Cardiac septum (tissue), 1 donor: ENCODE measurements around the gene LMO2. TPM values are rescaled to one million over a fixed set of nuclear protein-coding genes. Genes with fewer than 3 reads are reported as not detected.
A peak's percentile ranks its signal among the peaks of the same experiment; 100 is the strongest.
"Not testable (repeated sequence)": the region's sequence is repeated elsewhere in the genome, so short reads cannot be mapped to it uniquely, and the experiment has no call there.

Experiments used
- DNase-seq: peaks from one replicate; pipeline ENCODE4 v3.0.0-alpha.2; 2020; ENCODE audit warnings: low spot score
- intact Hi-C: fragments of 100-400 bp; cut with DNase I; formaldehyde crosslinking; loops from one replicate; pipeline ENCODE4 v1.14.0; 2022
- total RNA-seq: library from RNA; stranded (reverse); fragmentation: NEBNext Ultra II Directional; extraction: Animal tissue kit (Norgen Biotek cat#: 25700); gene quantifications from one replicate; pipeline ENCODE4 v1.2.1, GENCODE V29; 2021
- donor health status: DM: no; HTN: no; CAD: no.

The LMO2 gene
- total RNA-seq, 1 donor from 2014 or later, result 10.9 TPM

DNA sequence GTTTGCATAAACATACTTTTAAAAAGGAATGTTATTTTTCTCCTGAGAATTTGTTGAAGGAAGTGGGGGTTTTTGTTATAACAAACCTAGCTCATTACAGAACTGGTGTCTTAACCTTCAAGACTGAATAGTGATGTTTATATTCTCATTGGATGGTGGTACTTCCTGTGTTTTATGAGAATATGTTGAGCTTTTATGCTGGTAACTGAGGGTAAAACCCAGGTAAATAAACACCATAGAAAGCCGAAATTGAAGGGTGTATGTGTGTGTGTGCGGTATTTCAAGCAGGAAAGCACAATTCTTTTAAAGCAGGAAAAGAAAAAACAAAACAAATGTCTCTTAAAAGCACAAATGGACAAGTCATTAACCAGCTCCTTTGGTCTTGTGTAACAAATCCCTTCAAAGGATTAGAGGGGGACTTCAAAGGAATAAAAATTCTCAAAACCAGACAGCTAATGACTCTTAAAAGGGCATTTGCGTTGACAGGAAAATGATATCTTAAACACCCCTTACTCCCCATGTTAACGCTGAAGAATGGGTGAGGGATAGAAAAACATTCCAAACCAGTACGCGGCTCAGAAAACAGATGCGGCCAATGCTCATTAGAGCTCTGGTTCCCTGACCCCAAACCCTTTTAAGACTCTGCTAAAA lies 23.8 kb downstream of the LMO2 start:
- intact Hi-C loops, result loop anchor here (2.0 kb wide), 1 partner anchor 75 kb away; no protein-coding TSS in a partner anchor
- DNase-seq, result no peak

DNA sequence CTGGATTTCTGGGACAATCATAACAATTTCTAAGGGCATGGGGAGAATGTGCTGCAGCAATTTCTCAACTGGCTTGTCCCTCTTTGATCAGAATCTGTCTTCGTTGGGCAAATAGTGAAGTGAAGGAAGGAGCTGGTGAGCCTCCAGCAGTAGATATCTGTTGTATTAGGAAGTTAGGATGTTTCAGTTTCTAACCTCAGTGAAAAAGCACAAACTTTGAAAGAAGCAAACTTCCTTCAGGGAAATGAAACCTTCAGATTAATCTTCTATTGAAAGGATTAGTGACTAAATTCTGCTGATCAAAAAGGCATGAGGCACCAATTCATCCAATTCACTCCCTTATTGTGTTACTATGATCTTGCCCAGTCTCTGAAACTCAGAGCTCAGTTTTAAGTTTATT lies 24.3 kb downstream of the LMO2 start:
- DNase-seq, result no peak
- intact Hi-C loops, result no loop called here

DNA sequence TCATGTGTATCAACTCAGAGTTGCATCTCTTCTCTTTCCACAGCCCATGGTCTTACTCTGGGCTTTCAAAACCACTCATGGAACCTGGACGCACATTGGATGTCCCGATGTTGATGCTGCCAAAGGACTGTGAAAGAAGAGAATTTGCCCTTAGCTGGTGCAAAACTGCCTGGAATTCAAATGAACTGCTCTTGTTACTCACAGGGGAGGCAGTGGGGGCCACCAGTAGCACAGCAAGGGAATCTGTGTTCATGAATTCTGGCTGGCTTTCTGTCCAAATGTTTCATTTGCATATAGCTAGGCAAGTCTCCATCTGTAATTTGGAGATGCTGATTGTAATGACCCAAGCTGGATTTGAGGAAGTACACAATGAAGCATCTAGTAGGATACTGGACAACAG lies 24.9 kb downstream of the LMO2 start:
- DNase-seq, result no peak
- intact Hi-C loops, result no loop called here

DNA sequence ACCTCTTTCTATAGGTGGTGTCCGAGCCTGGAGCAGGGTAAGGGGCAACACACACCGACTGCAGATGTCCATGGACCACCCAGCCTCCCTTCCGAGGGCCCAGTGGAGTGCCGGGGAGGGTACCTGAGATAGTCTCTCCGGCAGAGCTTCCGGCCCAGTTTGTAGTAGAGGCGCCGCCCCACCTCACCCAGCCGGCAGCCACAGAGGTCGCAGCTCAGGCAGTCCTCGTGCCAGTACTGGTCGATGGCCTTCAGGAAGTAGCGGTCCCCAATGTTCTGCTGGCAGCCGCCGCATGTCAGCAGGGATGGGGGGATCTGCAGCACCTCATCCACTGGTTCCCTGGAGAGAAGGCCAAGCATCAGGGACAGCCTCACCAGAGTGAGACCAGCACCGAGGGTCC lies 27.4 kb downstream of the LMO2 start:
- intact Hi-C loops, result no loop called here
- no peak for DNase-seq

DNA sequence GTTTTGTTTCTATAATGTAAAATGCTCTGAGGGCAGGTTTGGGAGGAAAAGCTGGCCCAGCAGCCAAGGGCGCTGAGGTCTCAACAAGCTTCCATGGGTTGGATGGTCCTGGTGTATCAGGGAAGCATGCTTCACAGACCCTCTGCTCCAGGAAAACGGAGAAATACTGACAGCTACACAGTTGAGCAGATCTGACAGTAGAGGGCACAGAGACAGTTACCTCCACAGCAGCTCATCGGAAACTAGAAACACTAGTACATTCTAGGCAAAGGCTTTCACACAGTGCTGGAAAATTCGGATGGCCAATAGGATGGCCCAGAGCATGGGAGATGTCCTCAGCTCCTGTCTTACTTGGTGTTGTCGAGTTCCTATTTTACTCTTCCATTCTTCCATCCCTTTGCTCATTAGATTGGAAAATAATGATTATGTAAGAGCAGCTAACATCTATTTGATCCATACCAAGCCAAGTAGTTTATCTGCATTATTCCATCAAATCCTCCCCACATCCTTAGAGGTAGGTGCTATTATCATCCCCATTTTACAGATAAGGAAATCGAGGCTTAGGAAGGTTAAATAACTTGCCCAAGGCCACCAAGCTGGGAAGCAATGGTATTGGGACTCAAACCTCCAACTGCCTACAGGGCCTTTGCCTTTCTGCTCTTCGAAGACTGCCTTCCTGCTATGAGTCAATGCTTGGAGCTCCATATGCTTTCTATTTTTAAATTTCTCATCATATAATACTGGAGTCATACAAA lies 28.3 kb downstream of the LMO2 start:
- no peak for DNase-seq
- intact Hi-C loops, result no loop called here

DNA sequence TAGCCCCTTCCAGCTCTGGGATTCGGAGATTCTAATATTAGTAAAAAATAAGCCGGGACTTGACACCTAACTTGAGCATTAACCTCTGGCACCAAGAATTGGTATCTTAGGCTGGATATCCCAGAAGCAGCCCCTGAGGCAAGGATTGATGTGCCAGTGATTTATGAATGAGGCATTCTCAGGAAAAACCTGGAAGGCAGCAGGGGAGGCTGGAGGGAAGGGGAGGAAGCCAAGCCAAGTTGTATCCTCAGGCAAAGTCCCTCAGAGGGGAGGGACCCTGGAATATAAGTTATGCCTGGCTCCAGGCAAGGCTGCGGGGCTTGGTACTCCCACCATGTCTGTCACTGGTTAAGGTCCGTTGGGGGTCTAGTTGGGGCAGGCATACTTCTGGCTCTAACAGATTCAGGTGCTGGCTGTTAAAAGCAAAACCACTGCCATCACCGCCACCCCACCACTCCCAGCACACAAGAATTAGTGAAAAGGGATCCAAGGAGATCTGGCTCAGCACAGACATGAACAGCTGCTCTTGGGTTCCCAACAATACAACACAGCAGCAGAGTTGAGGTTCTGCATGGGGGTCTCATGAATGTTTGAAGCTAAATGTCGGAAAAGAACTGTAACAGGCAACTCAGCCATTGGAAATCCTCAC lies 29.8 kb downstream of the LMO2 start:
- intact Hi-C loops, result no loop called here
- no peak for DNase-seq

DNA sequence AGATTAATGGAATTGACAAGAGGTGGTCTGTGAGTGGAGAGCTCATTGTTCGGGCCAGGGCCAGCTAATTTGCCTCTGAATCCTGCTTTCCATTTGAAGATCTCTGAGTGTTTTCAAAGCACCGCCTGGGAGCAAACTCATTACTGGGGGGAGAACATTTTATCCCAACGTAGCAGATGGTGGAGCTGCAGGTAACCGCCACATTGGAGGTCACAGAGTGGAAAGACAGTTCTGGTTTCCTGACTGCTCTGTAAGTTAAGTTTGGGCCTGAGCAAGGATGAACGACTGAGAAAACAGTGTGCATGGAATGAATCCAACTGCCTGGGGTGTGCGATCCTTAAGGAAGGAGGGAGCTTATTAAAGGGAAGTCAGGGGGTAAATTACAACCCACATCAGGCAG lies 30.5 kb downstream of the LMO2 start:
- intact Hi-C loops, result no loop called here

DNA sequence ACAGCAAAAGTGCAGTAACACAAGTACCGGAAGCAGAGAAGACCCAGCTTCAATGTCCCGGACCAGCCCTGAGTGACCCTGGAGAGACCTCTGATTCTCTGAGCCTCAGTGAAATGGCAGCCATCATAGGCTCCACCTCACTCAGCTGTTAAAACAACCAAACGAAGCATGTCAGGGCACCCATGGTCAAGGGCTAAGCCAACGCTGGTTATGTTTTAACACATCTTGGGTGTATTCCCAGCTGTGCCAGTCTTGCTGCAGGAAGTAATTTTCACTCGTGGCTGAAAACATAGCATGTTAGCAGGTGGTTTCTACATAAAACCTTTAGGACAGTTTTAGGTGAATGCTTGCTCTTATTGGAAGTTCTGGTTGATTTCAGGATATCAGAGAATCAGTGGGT lies 30.9 kb downstream of the LMO2 start:
- intact Hi-C loops, result no loop called here
- DNase-seq, result no peak

More for the DNA sequence above, 30.5 kb downstream of the LMO2 start:
- no peak for DNase-seq

DNA sequence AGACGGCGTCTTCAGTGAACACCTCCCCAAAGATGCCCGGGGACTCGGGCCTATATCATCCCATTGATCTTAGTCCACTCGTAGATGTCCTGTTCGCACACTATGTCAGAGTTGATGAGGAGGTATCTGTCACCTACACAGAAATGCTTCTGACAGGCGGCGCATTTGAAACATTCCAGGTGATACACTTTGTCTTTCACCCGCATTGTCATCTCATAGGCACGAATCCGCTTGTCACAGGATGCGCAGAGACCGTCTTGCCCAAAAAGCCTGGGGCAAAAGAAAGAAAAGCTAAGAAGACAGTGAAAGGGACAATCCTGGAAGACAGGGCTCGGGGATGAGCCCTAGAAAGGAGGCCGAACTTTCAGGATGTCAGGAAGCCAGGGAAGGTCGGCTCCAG lies 32.6 kb downstream of the LMO2 start:
- no peak for DNase-seq
- intact Hi-C loops, result loop anchor here (5.0 kb wide), 1 partner anchor 128 kb away; no protein-coding TSS in a partner anchor

DNA sequence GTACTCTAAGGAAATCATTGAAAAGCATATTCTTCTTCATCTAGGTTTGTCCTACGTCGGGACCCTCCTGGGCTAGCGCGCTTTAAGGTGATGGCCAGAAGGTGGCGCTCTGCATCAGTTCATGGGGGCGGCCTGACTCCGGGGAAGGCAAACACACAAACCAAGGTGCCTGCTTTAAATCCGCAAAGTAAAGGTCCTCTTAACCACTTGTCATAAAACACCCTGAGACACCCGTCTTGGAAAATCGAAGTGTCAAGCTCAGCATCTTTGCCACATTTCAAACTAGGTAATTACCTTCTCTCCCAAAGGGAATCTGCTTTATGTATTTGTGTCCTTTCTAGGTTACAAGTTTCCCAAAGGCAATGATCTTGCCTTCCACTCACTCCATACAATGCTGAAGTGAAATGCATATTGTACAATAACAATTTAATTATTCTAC lies 33.9 kb downstream of the LMO2 start:
- DNase-seq, result peak; percentile 92
- intact Hi-C loops, result loop anchor here (1.0 to 5.0 kb wide), 2 partner anchors 113 to 129 kb away; no protein-coding TSS in a partner anchor

DNA sequence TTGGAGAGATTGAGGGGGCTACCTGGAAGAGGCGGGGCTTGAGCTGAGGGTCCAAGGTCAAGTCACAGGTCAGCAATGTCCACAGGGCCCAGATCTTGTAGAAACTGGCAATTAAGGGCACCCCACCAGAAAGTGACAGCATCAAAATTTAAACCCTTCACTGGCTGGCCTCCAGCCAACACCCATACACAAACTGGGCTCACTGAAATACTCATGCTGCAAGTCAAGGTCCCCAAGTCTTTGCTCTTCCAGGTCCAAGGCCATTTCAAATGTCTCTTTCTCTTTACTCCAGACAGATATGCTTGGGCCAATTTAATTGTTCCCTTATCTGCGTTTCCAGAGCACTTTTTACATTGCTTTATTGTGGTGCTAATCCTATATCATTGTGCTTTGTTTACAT lies 36.4 kb downstream of the LMO2 start:
- no peak for DNase-seq
- intact Hi-C loops, result loop anchor here (5.0 kb wide), 1 partner anchor 132 kb away; no protein-coding TSS in a partner anchor

DNA sequence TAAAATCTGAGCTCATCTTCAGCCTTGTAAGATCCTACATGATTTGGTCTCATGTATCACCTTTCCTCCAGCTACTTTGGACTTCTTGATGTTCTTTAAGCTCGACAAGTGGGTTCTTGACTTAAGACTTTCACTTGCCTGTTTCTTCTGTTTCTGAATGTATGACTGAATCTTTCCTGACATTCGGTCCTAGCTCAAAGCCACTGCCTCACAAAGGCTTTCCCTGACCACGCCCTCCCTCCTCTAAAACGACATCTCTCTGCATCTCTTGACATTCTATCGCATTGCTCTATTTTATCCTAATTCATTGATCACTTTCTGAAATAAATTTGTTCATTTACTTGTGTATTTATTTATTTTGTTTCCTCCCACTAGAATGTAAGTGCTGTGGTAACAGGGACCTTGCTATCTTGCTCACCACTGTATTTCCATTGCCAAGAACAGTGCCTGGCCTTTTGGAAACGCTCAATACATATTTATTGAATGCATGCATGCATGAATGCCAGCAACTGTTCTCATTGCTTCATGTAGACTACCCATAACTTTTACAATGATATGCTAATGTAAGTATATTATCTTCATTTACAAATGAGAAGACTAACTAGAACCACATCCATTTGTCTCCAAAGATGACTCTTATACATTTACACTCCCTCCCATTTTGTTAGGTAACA lies 43.0 kb downstream of the LMO2 start:
- DNase-seq, result no peak

DNA sequence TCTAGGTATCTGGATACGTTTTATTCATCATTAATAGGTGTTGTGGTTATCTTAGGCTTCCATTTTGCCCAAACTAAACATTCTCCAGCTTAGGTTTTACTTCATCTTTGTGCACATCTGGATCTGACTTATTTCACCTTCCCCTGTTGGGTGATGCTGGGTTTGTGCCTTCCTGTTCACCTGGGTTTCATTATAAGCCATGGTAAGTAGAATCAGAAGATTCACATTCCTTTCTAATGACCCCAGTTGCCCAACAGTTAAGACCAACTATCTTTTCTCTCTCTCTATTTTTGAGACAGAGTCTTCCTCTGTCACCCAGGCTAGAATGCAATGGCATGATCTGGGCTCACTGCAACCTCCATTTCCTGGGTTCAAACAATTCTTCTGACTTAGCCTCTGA lies 44.6 kb downstream of the LMO2 start:
- DNase-seq, result no peak
- intact Hi-C loops, result no loop called here

More for the DNA sequence above, 43.0 kb downstream of the LMO2 start:
- intact Hi-C loops, result no loop called here

DNA sequence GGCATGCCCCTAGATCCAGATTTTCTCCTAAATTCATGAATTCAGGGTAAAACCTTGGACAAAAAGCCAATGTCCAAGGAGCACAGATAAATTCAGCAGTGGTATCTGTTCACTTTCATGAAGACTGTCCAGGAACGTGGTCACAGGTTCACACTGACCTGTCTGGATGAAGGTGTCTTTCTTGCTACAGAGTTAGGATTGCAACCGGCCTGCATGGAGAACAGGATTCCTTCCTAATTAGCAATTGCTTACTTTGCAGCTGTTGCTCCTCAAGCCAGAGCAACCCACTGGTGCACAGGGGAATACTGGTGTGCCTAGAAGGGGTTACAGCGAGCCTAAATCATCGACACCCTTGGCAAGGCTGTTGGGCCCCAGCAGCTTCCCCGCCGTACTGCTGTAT lies 47.6 kb downstream of the LMO2 start:
- no peak for DNase-seq
- intact Hi-C loops, result no loop called here

DNA sequence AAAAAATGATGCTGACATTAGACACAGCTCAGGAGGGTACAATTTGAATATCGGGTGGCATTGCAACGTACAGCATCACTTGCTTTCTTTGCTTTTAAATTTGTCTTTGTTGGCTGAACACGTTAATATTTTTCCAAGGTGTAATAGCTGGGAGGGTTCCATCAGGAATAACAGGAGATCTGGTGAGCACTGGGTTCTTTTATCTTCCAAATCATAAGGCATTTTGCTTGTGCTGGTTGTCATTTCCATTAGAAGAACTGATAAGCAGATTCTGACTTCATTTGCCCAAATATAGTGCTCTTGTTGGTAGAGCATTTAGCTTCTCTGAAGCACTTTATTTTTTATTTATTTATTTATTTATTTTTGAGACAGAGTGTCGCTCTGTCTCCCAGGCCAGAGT lies 48.9 kb downstream of the LMO2 start:
- no peak for DNase-seq
- intact Hi-C loops, result no loop called here

DNA sequence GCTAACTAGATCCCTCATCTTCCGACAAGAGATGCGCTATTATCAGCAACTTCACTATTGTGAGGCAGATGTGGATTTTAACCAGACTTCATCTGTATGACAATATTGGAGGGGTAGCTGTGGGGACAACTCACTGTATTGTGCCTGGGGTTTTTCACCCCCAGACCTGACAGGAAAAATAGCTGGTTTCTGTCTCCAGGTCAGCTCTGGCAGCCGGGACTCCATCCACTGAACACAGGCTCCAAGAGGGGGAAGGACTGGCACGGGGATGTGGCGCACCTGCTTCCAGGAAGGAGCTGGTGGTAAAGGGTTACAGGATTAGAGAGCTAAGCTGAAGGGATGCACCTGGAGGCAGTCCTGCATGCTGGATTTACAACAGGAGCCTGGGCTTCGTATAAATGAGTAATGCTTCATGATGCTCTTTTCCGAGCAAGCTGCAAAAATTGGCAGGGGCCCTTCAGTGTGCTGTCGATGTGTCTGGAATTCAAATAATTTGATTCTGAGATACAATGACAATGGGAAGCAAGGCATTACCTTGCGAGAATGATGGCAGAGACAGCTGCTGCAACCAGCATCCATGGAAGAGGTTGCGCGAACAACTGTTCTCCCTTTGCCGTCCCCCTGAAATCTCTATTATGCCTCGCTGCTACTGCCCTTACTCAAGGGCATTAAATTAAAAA lies 49.5 kb downstream of the LMO2 start:
- intact Hi-C loops, result no loop called here

DNA sequence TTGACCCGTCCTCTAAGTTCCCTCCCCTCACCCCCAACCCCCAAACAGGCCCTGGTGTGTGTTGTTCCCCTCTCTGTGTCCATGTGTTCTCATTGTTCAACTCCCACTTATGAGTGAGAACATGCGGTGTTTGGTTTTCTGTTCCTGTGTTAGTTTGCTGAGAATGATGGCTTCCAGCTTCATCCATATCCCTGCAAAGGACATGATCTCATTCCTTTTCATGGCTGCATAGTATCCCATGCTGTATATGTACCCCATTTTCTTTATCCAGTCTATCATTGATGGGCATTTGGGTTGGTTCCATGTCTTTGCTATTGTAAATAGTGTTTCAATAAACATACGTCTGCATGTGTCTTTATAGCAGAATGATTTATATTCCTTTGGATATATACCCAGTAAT lies 53.6 kb downstream of the LMO2 start:
- intact Hi-C loops, DNase-seq: not testable (repeated sequence)

More for the DNA sequence above, 49.5 kb downstream of the LMO2 start:
- no peak for DNase-seq

DNA sequence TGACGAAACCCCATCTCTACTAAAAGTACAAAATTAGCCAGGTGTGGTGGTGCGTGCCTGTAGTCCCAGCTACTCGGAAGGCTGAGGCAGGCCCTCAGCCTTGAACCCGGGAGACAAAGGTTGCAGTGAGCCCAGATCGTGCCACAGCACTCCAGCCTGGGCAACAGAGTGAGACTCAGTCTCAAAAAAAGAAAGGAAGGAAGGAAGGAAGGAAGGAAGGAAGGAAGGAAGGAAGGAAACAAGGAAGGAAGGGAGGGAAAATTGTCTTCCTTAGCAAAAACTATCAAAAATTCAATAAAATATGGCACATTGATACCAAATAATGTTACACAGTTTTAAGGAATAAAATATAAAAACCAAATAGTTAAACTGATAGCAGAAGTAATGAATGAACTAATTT lies 54.5 kb downstream of the LMO2 start:
- intact Hi-C loops, DNase-seq: not testable (repeated sequence)

DNA sequence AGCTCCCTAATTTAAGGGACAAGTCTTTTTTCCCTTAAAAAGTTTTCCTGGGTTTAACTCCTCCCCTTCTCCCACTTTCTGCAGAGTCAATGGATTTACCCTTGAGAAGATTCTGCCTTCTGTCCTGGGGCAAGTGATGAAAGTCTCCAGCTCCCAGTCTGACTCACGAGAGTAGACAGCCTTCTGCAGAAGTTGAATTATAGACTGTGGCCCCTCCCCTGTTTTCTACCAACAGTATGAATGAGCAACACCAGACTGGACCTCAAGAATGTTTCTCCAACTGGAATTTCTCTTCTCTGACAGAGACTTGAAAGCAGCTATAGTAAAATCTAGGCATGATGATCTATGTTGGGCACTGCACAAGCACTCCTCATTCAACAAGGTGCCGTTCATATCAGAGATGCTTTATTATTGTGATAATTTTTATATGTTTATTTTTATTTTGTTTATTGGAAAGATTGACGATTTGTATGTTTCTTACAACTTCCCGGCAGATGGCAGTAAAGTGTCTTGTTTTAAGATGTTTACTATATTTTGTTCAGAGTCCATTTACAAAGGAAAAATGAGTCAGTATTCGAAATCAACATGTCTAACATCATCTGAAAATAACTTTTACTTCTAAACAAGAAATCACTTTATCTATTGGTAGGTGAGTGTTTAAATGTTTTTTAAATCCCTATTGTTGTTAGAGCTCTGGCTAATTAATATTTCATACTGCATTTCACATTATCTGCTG lies 56.6 kb downstream of the LMO2 start:
- no peak for DNase-seq
- intact Hi-C loops, result no loop called here
